HepG2 (cell line): ENCODE data around the gene ZNF581. TPM values are rescaled to one million over a fixed set of nuclear protein-coding genes. Genes with fewer than 3 reads are reported as not detected.
A peak's percentile ranks its signal among the peaks of the same experiment; 100 is the strongest.

ENCODE experiments used
- ATF3 ChIP-seq: sonication (generic); formaldehyde crosslinking; IDR thresholded peaks from 2 replicates; pipeline ENCODE4 v1.4.0; 2020; ENCODE audit warnings: missing genetic modification reagents
- ATRX ChIP-seq: sonication (generic); formaldehyde crosslinking; IDR thresholded peaks from 2 replicates; pipeline ENCODE4 v1.4.0; 2020; ENCODE audit warnings: missing genetic modification reagents, borderline replicate concordance
- NR2F2 ChIP-seq: IDR thresholded peaks from 2 replicates; pipeline ENCODE4 v1.6.1; 2012; ENCODE audit warnings: low read depth, inconsistent platforms, borderline replicate concordance
- POLR2G ChIP-seq: fragments of 200-400 bp; formaldehyde crosslinking; IDR thresholded peaks from 2 replicates; pipeline ENCODE4 v1.6.1; 2018; ENCODE audit warnings: mild to moderate bottlenecking, low read depth, low read length, moderate library complexity
- RERE ChIP-seq: IDR thresholded peaks from 2 replicates; pipeline ENCODE4 v1.6.1; 2016; ENCODE audit warnings: low read depth, missing genetic modification reagents, missing compliant biosample characterization
- ZNF513 ChIP-seq: sonication (generic); formaldehyde crosslinking; conservative IDR thresholded peaks from 2 replicates; pipeline ENCODE4 v1.5.0; 2020; ENCODE audit warnings: missing genetic modification reagents
- ZNF549 ChIP-seq: sonication (generic); formaldehyde crosslinking; IDR thresholded peaks from 2 replicates; pipeline ENCODE4 v1.5.0; 2020; ENCODE audit warnings: missing genetic modification reagents
- ZNF564 ChIP-seq: sonication (generic); formaldehyde crosslinking; IDR thresholded peaks from 2 replicates; pipeline ENCODE4 v1.8.1; 2023; ENCODE audit warnings: mild to moderate bottlenecking, missing genetic modification reagents
- ZNF687 ChIP-seq: sonication (generic); formaldehyde crosslinking; IDR thresholded peaks from 2 replicates; pipeline ENCODE4 v1.5.1; 2020; ENCODE audit warnings: mild to moderate bottlenecking, missing genetic modification reagents, moderate library complexity
- ZNF879 ChIP-seq: sonication (generic); formaldehyde crosslinking; IDR thresholded peaks from 2 replicates; pipeline ENCODE4 v1.8.1; 2023; ENCODE audit warnings: missing genetic modification reagents
- polyA plus RNA-seq, 8 experiments: library from polyadenylated mRNA; depleted of rRNA in 3 of 8; stranded (reverse) in 7 of 8; unstranded in 1 of 8; fragments of >200 nt; fragmentation: Illumina TruSeq in 4 of 8; extraction: Trizol in 4 of 8; gene quantifications; 2 replicates each; pipeline versions ENCODE4 v1.2.1 to v1.2.3, GENCODE V29; 2011 to 2016; ENCODE audit warnings: low read depth in 4 of 8, missing spikeins in 1 of 8, mixed read lengths in 1 of 8; ENCODE audit not compliant: insufficient read depth in 1 of 8
- total RNA-seq, 5 experiments: library from RNA; depleted of rRNA; stranded (reverse); fragments of >200 nt; fragmentation: Illumina TruSeq; extraction: Trizol; gene quantifications; 2 replicates each; pipeline ENCODE4 v1.2.3, GENCODE V29; 2016; ENCODE audit warnings: low read depth in 1 of 5

Gene ZNF581
- total and polyA plus RNA-seq, 2 of the 13 experiments (the other 11 are each of a cell fraction or from before 2014, with no cell fraction given), result 19.6 to 49.5 TPM

- TF ChIP-seq ZNF513 (CRISPR knock-in tag) (no peak), NR2F2 (no peak), ZNF687 (CRISPR knock-in tag) (peak; percentile 81; the same call in 1 of the 2 replicates), POLR2G (peak; percentile 5; the same call in 1 of the 2 replicates), ZNF879 (CRISPR knock-in tag) (0 out of 2 replicates have a peak, but pooled peaks have one; percentile 36), ATRX (CRISPR knock-in tag) (no peak), ZNF564 (CRISPR knock-in tag) (0 out of 2 replicates have a peak, but pooled peaks have one; percentile 12), ATF3 (CRISPR knock-in tag) (no peak), RERE (no peak), ZNF549 (CRISPR knock-in tag) (no peak)
These were observed 1.1 kb upstream of the ZNF581 start (continued) for GRCh38 chr19:55642153-55643002.
